ENCODE data around the gene SPATA16.

Gene SPATA16

GRCh38 chr3:173045770-173046382, 95.2 kb downstream of the SPATA16 start:
- CTCF ChIA-PET: interaction anchor here (0.6 to 0.7 kb wide), 2 partner anchors 29 to 52 kb away, joined by 3 read pairs; no protein-coding TSS in a partner anchor
- POLR2A ChIA-PET (ENCODE audit: low non-redundant PET): no interaction called here
- H3K27ac ChIP-seq: no peak overlapping the region
- no peak for DNase-seq (ENCODE audit: low spot score)
- peak; percentile 20; the same call in 1 of the 2 replicates for TF ChIP-seq CTCF (conservative IDR thresholded peaks at IDR 0.05; ENCODE audit: low read depth)

- no peak for TF ChIP-seq CTCF (conservative IDR thresholded peaks at IDR 0.05; ENCODE audit: low read depth)
- no peak for DNase-seq (ENCODE audit: low spot score)
- CTCF ChIA-PET: interaction anchor here (0.7 kb wide), 1 partner anchor 15 kb away, joined by 3 read pairs; no protein-coding TSS in a partner anchor
- H3K27ac ChIP-seq: no peak overlapping the region
- POLR2A ChIA-PET (ENCODE audit: low non-redundant PET): no interaction called here
Measured at GRCh38 chr3:173044998-173045397, 96.0 kb downstream of the SPATA16 start.

GRCh38 chr3:173043757-173044156, 97.3 kb downstream of the SPATA16 start:
- ChIA-PET POLR2A (ENCODE audit: low non-redundant PET) (no interaction called here), CTCF (no interaction called here)
- TF ChIP-seq CTCF (conservative IDR thresholded peaks at IDR 0.05; ENCODE audit: low read depth): no peak
- no peak overlapping the region for H3K27ac ChIP-seq
- DNase-seq (ENCODE audit: low spot score): no peak

- no peak for DNase-seq (ENCODE audit: low spot score)
- ChIA-PET POLR2A (ENCODE audit: low non-redundant PET) (no interaction called here), CTCF (no interaction called here)
- TF ChIP-seq CTCF (conservative IDR thresholded peaks at IDR 0.05; ENCODE audit: low read depth): no peak
- no peak overlapping the region for H3K27ac ChIP-seq
Measured at GRCh38 chr3:173038484-173038871, 102.6 kb downstream of the SPATA16 start.

GRCh38 chr3:173037840-173038483, 103.1 kb downstream of the SPATA16 start:
- no peak for TF ChIP-seq CTCF (conservative IDR thresholded peaks at IDR 0.05; ENCODE audit: low read depth)
- ChIA-PET CTCF (no interaction called here), POLR2A (ENCODE audit: low non-redundant PET) (no interaction called here)
- DNase-seq (ENCODE audit: low spot score): no peak
- no peak overlapping the region for H3K27ac ChIP-seq

- POLR2A ChIA-PET (ENCODE audit: low non-redundant PET): interaction anchor here (0.6 kb wide), 1 partner anchor 20 kb away, joined by 4 read pairs; no protein-coding TSS in a partner anchor
- CTCF ChIA-PET: interaction anchor here (0.6 kb wide), 1 partner anchor 63 kb away, joined by 3 read pairs; no protein-coding TSS in a partner anchor
- no peak for TF ChIP-seq CTCF (conservative IDR thresholded peaks at IDR 0.05; ENCODE audit: low read depth)
Measured at GRCh38 chr3:173030273-173030672, 110.8 kb downstream of the SPATA16 start.

More at GRCh38 chr3:173030273-173030672, 110.8 kb downstream of the SPATA16 start:
- H3K27ac ChIP-seq: no peak overlapping the region
- no peak for DNase-seq (ENCODE audit: low spot score)

Data from RWPE1 (cell line).